ENCODE measurements around the gene DPP6. TPM values are rescaled to one million over a fixed set of nuclear protein-coding genes. Genes with fewer than 3 reads are reported as not detected.

The DPP6 gene
- total RNA-seq, 4 donors from 2014 or later, result 0.94 to 1.9 TPM; not detected in 2

DNA sequence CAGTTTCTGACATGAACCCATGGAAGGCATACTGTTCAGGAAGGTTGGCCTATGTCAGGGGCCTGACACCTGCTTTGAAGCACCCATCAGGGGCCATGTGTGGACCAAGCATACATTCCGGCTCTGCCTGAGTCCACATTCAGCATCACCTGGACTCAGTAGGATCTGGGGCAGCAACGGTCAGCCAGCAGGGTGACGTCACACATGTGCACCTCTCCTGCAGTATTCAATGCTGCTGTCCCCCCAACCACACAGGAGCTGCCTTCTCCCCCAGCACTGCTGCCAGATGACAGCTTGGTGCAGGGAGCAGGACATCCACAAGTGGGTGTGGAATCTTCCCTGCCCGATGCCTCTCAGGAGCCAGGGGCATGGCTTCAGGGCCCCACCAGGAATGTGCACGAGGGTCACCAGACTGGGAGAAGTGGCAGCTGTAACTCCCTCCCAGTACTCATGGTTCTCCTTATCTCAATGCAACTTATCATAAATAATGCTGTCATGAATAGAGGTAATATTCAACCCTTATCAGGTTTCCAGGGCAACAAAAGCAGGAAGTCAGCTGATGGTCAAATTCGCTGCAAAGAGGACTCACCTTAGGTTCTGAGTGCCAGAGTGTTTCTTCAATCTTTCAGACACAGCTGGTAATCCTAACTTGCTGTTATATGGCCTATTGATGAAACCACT is 657.8 kb downstream of the DPP6 start:
- intact Hi-C loops (cut with DNase I; ENCODE audit: low total_unique reads), result no loop called here
- ATAC-seq, result no peak
- in situ Hi-C loops (cut with MboI; ENCODE audit: low sequenced_read_pairs in 4 of 4), result no loop called here
- DNase-seq, result no peak
- Histone ChIP-seq H3K9me3 (no peaks in the 10 kb centered on the region), H3K4me3 (no peak overlapping the region), H3K27me3 (no peaks in the 10 kb centered on the region), H3K4me1 (no peaks in the 10 kb centered on the region), H3K27ac (no peak overlapping the region), H3K36me3 (no peaks in the 10 kb centered on the region)
- TF ChIP-seq POLR2A (IDR thresholded peaks at IDR 0.05), result no peak
- TF ChIP-seq, protein P1, sequence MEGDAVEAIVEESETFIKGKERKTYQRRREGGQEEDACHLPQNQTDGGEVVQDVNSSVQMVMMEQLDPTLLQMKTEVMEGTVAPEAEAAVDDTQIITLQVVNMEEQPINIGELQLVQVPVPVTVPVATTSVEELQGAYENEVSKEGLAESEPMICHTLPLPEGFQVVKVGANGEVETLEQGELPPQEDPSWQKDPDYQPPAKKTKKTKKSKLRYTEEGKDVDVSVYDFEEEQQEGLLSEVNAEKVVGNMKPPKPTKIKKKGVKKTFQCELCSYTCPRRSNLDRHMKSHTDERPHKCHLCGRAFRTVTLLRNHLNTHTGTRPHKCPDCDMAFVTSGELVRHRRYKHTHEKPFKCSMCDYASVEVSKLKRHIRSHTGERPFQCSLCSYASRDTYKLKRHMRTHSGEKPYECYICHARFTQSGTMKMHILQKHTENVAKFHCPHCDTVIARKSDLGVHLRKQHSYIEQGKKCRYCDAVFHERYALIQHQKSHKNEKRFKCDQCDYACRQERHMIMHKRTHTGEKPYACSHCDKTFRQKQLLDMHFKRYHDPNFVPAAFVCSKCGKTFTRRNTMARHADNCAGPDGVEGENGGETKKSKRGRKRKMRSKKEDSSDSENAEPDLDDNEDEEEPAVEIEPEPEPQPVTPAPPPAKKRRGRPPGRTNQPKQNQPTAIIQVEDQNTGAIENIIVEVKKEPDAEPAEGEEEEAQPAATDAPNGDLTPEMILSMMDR (IDR thresholded peaks at IDR 0.05 in 4 of 5, conservative IDR thresholded peaks at IDR 0.05 in 1 of 5), result no peak

DNA sequence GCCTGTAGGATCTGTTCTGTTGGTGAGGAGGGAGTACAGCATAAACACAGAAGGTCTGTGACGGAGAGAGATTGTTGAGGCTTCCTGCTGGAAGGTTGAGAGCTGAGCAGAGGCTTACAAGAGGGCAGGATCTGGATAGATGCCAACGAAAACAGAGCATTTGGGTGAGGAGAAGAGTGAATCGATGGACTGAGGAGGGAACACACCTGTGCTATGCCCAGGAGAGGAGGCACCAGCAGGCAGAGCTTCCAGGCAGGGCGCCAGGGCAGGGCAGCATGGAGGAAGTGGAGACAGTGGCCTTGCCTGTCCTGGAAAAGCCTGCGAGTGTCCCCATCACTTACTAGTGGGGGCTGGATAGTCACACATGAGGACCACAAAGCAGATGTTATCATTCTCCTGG is 667.8 kb downstream of the DPP6 start:
- ATAC-seq, result no peak
- intact Hi-C loops (cut with DNase I; ENCODE audit: low total_unique reads), result no loop called here

DNA sequence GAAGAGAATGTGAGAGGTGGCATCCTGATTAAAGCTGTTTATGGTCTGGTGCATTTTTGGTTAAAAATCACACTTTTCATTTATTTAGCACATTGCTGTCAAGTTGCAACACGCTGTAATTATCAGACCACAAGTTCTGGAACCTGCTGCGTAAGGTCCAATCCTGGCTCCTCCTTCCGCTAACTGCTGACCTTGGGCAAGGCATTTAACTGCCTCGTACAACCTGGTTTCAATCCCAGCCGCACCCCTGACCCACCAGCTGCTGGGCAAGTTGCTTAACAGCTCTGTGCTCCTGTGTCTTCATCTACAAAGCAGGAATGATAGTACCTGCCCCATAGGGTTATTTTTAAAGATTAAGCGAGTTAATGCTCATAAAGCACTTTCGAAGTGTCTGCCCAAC is 668.9 kb downstream of the DPP6 start:
- ATAC-seq, result no peak
- no peak overlapping the region for H3K27ac ChIP-seq
- no peak overlapping the region for H3K4me3 ChIP-seq
- no peaks in the 10 kb centered on the region for H3K27me3 ChIP-seq
- in situ Hi-C loops (cut with MboI; ENCODE audit: low sequenced_read_pairs in 4 of 4) (no loop called here), intact Hi-C loops (cut with DNase I; ENCODE audit: low total_unique reads) (no loop called here)
- TF ChIP-seq, protein P1 (IDR thresholded peaks at IDR 0.05 in 4 of 5, conservative IDR thresholded peaks at IDR 0.05 in 1 of 5), result no peak
- TF ChIP-seq POLR2A (IDR thresholded peaks at IDR 0.05), result no peak
- no peaks in the 10 kb centered on the region for H3K4me1 ChIP-seq
- H3K9me3 ChIP-seq, result no peaks in the 10 kb centered on the region
- H3K36me3 ChIP-seq, result no peaks in the 10 kb centered on the region
- no peak for DNase-seq

More for the DNA sequence above, 667.8 kb downstream of the DPP6 start:
- in situ Hi-C loops (cut with MboI; ENCODE audit: low sequenced_read_pairs in 4 of 4), result no loop called here
- no peaks in the 10 kb centered on the region for H3K4me1 ChIP-seq
- no peak for DNase-seq
- H3K9me3 ChIP-seq, result no peaks in the 10 kb centered on the region
- no peak overlapping the region for H3K27ac ChIP-seq
- H3K27me3 ChIP-seq, result no peaks in the 10 kb centered on the region
- no peaks in the 10 kb centered on the region for H3K36me3 ChIP-seq
- no peak overlapping the region for H3K4me3 ChIP-seq
- TF ChIP-seq POLR2A (IDR thresholded peaks at IDR 0.05), result no peak
- TF ChIP-seq, protein P1 (IDR thresholded peaks at IDR 0.05 in 4 of 5, conservative IDR thresholded peaks at IDR 0.05 in 1 of 5), result no peak

DNA sequence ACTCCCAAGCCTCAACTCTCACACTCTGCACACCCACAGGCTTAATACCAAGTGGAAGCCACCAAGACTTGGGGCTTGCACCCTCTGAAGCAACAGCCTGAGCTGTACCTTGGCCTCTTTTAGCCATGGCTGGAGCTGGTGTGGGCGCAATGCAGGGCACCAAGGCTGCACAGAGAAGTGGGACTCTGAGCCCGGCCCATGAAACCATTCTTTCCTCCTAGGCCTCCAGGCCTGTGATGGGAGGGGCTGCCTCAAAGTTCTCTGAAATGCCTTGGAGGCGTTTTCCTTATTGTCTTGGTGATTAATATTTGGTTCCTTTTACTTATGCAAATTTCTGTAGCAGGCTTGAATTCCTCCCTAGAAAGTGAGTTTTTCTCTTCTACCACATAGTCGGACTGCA is 674.2 kb downstream of the DPP6 start:
- no peak overlapping the region for H3K4me3 ChIP-seq
- no peaks in the 10 kb centered on the region for H3K36me3 ChIP-seq
- TF ChIP-seq, protein P1 (IDR thresholded peaks at IDR 0.05 in 4 of 5, conservative IDR thresholded peaks at IDR 0.05 in 1 of 5), result no peak
- no peak for TF ChIP-seq POLR2A (IDR thresholded peaks at IDR 0.05)
- no peaks in the 10 kb centered on the region for H3K27me3 ChIP-seq
- H3K4me1 ChIP-seq, result no peaks in the 10 kb centered on the region
- intact Hi-C loops (cut with DNase I; ENCODE audit: low total_unique reads) (no loop called here), in situ Hi-C loops (cut with MboI; ENCODE audit: low sequenced_read_pairs in 4 of 4) (no loop called here)
- no peak for DNase-seq
- no peak overlapping the region for H3K27ac ChIP-seq
- no peak for ATAC-seq
- H3K9me3 ChIP-seq, result no peaks in the 10 kb centered on the region

DNA sequence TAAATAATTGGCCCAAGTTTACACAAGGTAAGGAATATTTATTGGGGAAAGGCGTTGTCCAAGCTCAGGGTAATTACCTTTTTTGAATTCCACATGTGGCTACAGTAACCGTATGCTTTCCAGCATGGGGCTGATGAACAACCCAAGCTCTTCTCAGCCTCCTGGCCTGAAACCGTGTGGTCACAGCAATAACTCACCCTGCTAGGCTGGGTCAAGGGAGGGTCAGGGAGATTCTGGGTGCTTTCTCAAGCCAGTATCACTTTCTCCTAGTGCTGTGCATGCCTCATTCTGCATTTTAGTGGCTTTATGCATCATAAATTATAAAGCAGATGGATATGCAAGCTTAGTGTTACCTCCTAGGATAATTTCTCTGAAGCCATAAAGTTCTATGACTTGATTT is 676.9 kb downstream of the DPP6 start:
- intact Hi-C loops (cut with DNase I; ENCODE audit: low total_unique reads) (no loop called here), in situ Hi-C loops (cut with MboI; ENCODE audit: low sequenced_read_pairs in 4 of 4) (no loop called here)
- no peaks in the 10 kb centered on the region for H3K27me3 ChIP-seq
- no peak for DNase-seq
- no peak for ATAC-seq
- no peak overlapping the region for H3K4me3 ChIP-seq
- no peaks in the 10 kb centered on the region for H3K9me3 ChIP-seq
- no peaks in the 10 kb centered on the region for H3K36me3 ChIP-seq
- TF ChIP-seq POLR2A (IDR thresholded peaks at IDR 0.05), result no peak
- TF ChIP-seq, protein P1 (IDR thresholded peaks at IDR 0.05 in 4 of 5, conservative IDR thresholded peaks at IDR 0.05 in 1 of 5), result no peak
- no peaks in the 10 kb centered on the region for H3K4me1 ChIP-seq
- H3K27ac ChIP-seq, result no peak overlapping the region
